ENCODE measurements around the gene SFSWAP. TPM values are rescaled to one million over a fixed set of nuclear protein-coding genes. Genes with fewer than 3 reads are reported as not detected.
"Not testable (repeated sequence)": the region's sequence is repeated elsewhere in the genome, so short reads cannot be mapped to it uniquely, and the experiment has no call there.

Gene SFSWAP
- total and polyA plus RNA-seq, 7 experiments from 2014 or later = 16.9 to 120 (median 97.4) TPM

DNA sequence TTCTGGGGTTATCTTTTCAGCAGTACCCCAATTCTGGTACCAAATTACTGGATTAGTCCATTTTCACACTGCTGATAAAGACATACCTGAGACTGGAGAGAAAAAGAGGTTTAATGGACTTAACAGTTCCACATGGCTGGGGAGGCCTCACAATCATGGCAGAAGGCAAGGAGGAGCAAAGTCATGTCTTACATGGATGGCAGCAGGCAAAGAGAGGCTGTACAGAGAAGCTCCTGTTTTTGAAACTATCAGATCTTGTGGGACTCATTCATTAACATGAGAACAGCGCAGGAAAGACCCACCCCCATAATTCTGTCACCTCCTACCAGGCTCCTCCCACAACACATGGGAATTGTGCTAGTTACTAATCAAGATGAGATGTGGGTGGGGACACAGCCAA is 33.8 kb downstream of the SFSWAP start:
- intact Hi-C loops (cut with micrococcal nuclease); H3K9me3 ChIP-seq (ENCODE audit: control insufficient read depth in 2 of 3, low read length in 3 of 3); H3K27ac Mint-ChIP-seq; ATAC-seq; H3K27ac ChIP-seq (ENCODE audit: low read depth, low read length); H3K4me1 ChIP-seq (ENCODE audit: control insufficient read depth in 2 of 2, insufficient read depth in 2 of 2, low read length in 2 of 2); H3K4me3 Mint-ChIP-seq; H3K4me3 ChIP-seq (ENCODE audit: low read length); H3K27me3 ChIP-seq (ENCODE audit: control insufficient read depth in 2 of 2, insufficient read depth in 2 of 2, low read length in 2 of 2); H3K27me3 Mint-ChIP-seq; POLR2A ChIA-PET: not testable (repeated sequence)
- H3K36me3 ChIP-seq (ENCODE audit: control insufficient read depth in 2 of 3, insufficient read depth in 3 of 3, low read length in 3 of 3) = peaks cover 8 to 91% (median 23%) of the 10 kb centered on the region in 3 experiments
- peaks cover 31 to 74% (median 52%) of the 10 kb centered on the region in 5 donors for H3K36me3 Mint-ChIP-seq
- peaks cover 1 to 21% (median 10%) of the 10 kb centered on the region in 11 donors for H3K9me3 Mint-ChIP-seq
- peaks cover 0 to 11% (median 4%) of the 10 kb centered on the region in 7 donors for H3K4me1 Mint-ChIP-seq
- peak in 1 of 9 donors; percentile 8 for DNase-seq
- CTCF ChIA-PET = interaction anchor here (0.7 kb wide), 1 partner anchor 30 kb away, joined by 3 read pairs; no protein-coding TSS in a partner anchor

DNA sequence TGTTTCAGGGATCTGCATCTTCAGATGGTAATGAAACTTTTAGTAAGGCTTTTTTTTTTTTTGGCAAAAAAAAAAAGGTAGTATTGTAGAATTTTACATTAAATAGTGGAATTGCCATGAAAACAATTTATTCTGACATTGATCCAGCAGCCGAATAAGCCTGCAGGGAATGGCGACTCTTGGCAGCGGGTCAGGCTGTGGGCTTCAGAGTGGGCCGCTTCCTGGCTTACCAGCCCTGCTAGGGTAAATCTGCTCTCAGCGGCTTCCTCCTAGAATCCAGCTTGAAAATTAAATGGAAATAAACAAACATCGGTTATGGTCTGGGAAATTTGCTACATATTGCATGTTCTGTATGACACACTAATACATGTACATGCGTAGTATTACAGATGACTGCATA is 34.8 kb downstream of the SFSWAP start:
- CTCF ChIA-PET = no interaction called here
- no peak for ATAC-seq

DNA sequence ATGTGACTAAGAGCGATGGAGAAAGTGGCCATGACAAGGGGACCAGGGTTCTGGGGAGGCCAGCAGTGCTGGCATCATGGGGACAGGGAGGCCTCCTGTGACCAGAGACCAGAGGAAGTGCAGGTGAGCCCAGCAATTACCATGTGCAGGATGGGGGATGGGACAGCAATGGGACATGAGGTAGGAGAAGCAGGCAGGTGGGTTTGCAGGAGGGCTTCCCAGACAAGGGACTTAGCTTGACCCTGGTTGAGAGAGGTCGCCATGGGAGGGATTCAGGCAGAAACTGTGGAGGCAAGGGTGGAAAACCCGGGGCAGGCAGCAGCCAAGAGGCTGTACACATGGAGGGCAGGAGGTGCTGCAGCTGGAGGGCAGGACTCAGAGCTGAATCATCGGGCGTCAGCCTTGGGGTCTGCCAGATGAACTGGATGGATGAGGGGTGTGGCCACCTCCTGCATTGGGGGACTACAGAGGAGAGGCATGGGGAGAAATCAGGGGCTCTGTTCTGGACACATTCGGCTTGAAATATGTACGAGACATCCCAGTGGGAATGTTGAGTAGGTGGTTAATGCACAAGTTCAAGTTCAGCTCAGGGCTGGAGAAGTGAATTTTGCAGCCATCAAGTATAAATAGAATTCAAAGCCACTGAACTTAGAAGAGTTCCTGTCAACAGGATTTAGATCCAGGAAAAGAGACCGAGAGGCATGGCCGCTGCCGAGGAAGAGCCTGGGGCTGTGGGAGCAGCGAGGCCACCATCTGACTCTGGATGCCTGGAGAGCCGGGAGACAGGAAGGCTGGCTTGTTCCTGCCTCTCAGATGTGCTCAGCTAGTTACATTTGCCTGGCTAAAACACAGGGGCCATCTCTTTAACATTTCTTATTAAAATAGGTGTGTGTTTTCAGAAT is 36.6 kb downstream of the SFSWAP start:
- peaks cover 1 to 19% (median 9%) of the 10 kb centered on the region in 11 donors for H3K9me3 Mint-ChIP-seq
- Histone ChIP-seq H3K9me3 (ENCODE audit: control insufficient read depth in 2 of 3, low read length in 3 of 3) (no peaks in the 10 kb centered on the region), H3K27ac (ENCODE audit: low read depth, low read length) (no peak overlapping the region), H3K27me3 (ENCODE audit: control insufficient read depth in 2 of 2, insufficient read depth in 2 of 2, low read length in 2 of 2) (no peaks in the 10 kb centered on the region), H3K4me1 (ENCODE audit: control insufficient read depth in 2 of 2, insufficient read depth in 2 of 2, low read length in 2 of 2) (no peaks in the 10 kb centered on the region), H3K36me3 (ENCODE audit: control insufficient read depth in 2 of 3, insufficient read depth in 3 of 3, low read length in 3 of 3) (peaks cover 8 to 87% (median 9%) of the 10 kb centered on the region in 3 experiments), H3K4me3 (ENCODE audit: low read length) (no peak overlapping the region)
- H3K4me1 Mint-ChIP-seq = peaks cover 0 to 14% (median 3%) of the 10 kb centered on the region in 7 donors
- no peaks in the 10 kb centered on the region for H3K27me3 Mint-ChIP-seq
- ChIA-PET CTCF (no interaction called here), POLR2A (interaction anchor here (0.7 kb wide), 1 partner anchor 17 kb away, joined by 3 read pairs; no protein-coding TSS in a partner anchor)
- peaks cover 19 to 61% (median 40%) of the 10 kb centered on the region in 5 donors for H3K36me3 Mint-ChIP-seq
- DNase-seq (peak in 1 of 9 donors; percentile 13), ATAC-seq (no peak)
- H3K27ac Mint-ChIP-seq = peak overlapping the region in 3 of 9 donors; percentile 57 to 69 (median 65)
- intact Hi-C loops (cut with micrococcal nuclease) = no loop called here
- H3K4me3 Mint-ChIP-seq = no peak overlapping the region

More for the DNA sequence above, 34.8 kb downstream of the SFSWAP start:
- H3K27ac Mint-ChIP-seq = peak overlapping the region in 1 of 9 donors; percentile 25
- DNase-seq = peak in 1 of 9 donors; percentile 1
- H3K27me3 Mint-ChIP-seq = no peaks in the 10 kb centered on the region
- Histone ChIP-seq H3K27ac (ENCODE audit: low read depth, low read length) (no peak overlapping the region), H3K9me3 (ENCODE audit: control insufficient read depth in 2 of 3, low read length in 3 of 3) (no peaks in the 10 kb centered on the region), H3K4me3 (ENCODE audit: low read length) (no peak overlapping the region), H3K36me3 (ENCODE audit: control insufficient read depth in 2 of 3, insufficient read depth in 3 of 3, low read length in 3 of 3) (peaks cover 8 to 91% (median 19%) of the 10 kb centered on the region in 3 experiments), H3K27me3 (ENCODE audit: control insufficient read depth in 2 of 2, insufficient read depth in 2 of 2, low read length in 2 of 2) (no peaks in the 10 kb centered on the region), H3K4me1 (ENCODE audit: control insufficient read depth in 2 of 2, insufficient read depth in 2 of 2, low read length in 2 of 2) (no peaks in the 10 kb centered on the region)
- peaks cover 1 to 21% (median 10%) of the 10 kb centered on the region in 11 donors for H3K9me3 Mint-ChIP-seq
- H3K36me3 Mint-ChIP-seq = peaks cover 26 to 65% (median 45%) of the 10 kb centered on the region in 5 donors
- intact Hi-C loops (cut with micrococcal nuclease) = no loop called here
- POLR2A ChIA-PET = no interaction called here
- H3K4me1 Mint-ChIP-seq = peaks cover 0 to 11% (median 4%) of the 10 kb centered on the region in 7 donors
- H3K4me3 Mint-ChIP-seq = no peak overlapping the region

DNA sequence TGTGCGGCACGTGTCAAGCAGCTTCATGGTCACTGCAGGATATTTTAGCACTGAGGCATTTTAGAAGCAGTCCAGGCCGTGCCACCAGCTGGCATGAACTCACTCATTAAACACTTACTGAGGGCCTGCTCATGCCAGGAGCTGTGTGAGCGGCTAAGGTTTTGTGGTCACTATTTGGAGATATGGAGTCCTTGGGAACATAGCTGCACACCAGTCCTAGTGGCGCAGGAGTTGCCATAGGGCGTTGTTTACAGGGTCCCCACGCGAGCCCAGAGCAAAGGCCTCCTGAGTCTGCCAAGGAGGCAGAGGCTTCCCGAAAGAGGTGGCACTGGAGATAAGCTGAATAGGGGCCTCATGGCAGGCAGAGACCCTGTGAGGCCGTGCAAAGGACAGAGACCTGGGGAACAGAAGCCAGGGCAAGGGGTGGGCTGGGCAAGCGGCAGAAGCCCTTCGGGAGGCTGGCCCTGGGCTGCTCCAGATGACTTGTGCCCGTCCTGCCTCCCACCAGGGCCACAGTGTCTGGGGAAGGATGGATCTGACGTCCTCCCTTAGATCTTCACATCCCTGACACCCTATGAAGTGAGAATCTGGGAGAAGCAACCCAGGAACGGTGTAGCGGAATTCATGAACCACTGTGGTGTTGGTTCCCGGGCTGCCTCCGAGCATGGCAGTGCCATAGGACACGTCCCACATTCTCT is 38.9 kb downstream of the SFSWAP start:
- no peak for DNase-seq
- H3K27me3 ChIP-seq (ENCODE audit: control insufficient read depth in 2 of 2, insufficient read depth in 2 of 2, low read length in 2 of 2) = no peaks in the 10 kb centered on the region
- no peaks in the 10 kb centered on the region for H3K4me1 ChIP-seq (ENCODE audit: control insufficient read depth in 2 of 2, insufficient read depth in 2 of 2, low read length in 2 of 2)
- no peaks in the 10 kb centered on the region for H3K9me3 ChIP-seq (ENCODE audit: control insufficient read depth in 2 of 3, low read length in 3 of 3)
- H3K36me3 Mint-ChIP-seq = peaks cover 4 to 58% (median 36%) of the 10 kb centered on the region in 5 donors
- H3K4me3 Mint-ChIP-seq = no peak overlapping the region
- peaks cover 17 to 82% (median 17%) of the 10 kb centered on the region in 3 experiments for H3K36me3 ChIP-seq (ENCODE audit: control insufficient read depth in 2 of 3, insufficient read depth in 3 of 3, low read length in 3 of 3)
- no peak overlapping the region for H3K27ac ChIP-seq (ENCODE audit: low read depth, low read length)
- H3K9me3 Mint-ChIP-seq = peaks cover 0 to 5% (median 0%) of the 10 kb centered on the region in 11 donors
- H3K27ac Mint-ChIP-seq = peak overlapping the region in 1 of 9 donors; percentile 4
- H3K27me3 Mint-ChIP-seq = no peaks in the 10 kb centered on the region
- no peak for ATAC-seq
- H3K4me3 ChIP-seq (ENCODE audit: low read length) = no peak overlapping the region
- peaks cover 0 to 12% (median 3%) of the 10 kb centered on the region in 7 donors for H3K4me1 Mint-ChIP-seq
- CTCF ChIA-PET = no interaction called here
- intact Hi-C loops (cut with micrococcal nuclease) = no loop called here
- POLR2A ChIA-PET = no interaction called here

DNA sequence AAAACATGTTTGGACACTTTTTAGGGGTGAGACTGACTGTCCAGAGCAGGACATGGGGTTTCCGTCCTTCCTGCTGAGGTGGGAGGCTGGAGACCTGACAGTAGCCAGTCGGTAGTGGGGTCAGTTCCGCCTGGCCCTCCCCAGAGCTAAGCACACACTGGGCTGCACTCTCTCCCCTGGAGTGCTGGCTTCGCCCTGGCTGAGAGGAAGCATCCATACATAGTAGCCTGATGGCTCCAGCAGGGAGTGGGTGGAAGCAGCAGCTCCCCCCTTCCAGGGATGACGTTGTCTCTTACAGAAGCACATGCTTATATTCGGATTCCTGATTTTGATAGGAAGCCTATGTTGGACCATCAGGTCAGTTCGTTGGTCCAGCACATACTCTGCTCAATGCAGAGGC is 40.4 kb downstream of the SFSWAP start:
- H3K9me3 Mint-ChIP-seq = peaks cover 0 to under 1% (median 0%) of the 10 kb centered on the region in 11 donors
- ChIA-PET CTCF (no interaction called here), POLR2A (no interaction called here)
- peaks cover 14 to 61% (median 37%) of the 10 kb centered on the region in 5 donors for H3K36me3 Mint-ChIP-seq
- Histone ChIP-seq H3K36me3 (ENCODE audit: control insufficient read depth in 2 of 3, insufficient read depth in 3 of 3, low read length in 3 of 3) (peaks cover 16 to 82% (median 25%) of the 10 kb centered on the region in 3 experiments), H3K4me1 (ENCODE audit: control insufficient read depth in 2 of 2, insufficient read depth in 2 of 2, low read length in 2 of 2) (no peaks in the 10 kb centered on the region), H3K27me3 (ENCODE audit: control insufficient read depth in 2 of 2, insufficient read depth in 2 of 2, low read length in 2 of 2) (no peaks in the 10 kb centered on the region), H3K27ac (ENCODE audit: low read depth, low read length) (no peak overlapping the region), H3K4me3 (ENCODE audit: low read length) (no peak overlapping the region), H3K9me3 (ENCODE audit: control insufficient read depth in 2 of 3, low read length in 3 of 3) (no peaks in the 10 kb centered on the region)
- H3K27ac Mint-ChIP-seq = no peak overlapping the region
- H3K4me3 Mint-ChIP-seq = no peak overlapping the region
- no peak for DNase-seq
- no peaks in the 10 kb centered on the region for H3K27me3 Mint-ChIP-seq
- intact Hi-C loops (cut with micrococcal nuclease) = no loop called here
- ATAC-seq = no peak
- H3K4me1 Mint-ChIP-seq = peaks cover 2 to 17% (median 8%) of the 10 kb centered on the region in 7 donors

DNA sequence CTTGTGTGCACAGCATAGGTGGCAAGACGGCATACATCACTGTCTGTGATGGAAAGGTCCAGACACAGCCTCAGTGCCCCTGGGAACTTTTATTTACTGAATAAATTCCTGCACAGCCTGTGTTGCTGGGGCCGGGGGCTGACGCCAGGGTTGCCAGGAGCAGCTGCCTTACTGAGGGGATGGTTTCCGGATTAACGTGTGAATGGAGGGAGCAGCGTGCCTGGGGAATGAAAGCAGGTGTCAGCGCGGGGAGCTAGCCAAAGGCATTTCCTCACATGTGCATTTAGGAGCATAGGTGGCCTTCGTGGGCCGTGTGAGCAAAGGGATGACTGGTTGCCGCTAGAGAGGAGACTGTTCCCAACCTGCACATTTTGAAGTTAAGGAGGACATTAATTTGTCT is 41.6 kb downstream of the SFSWAP start:
- intact Hi-C loops (cut with micrococcal nuclease) = no loop called here
- Mint-ChIP-seq H3K27me3 (no peaks in the 10 kb centered on the region), H3K27ac (no peak overlapping the region), H3K9me3 (no peaks in the 10 kb centered on the region), H3K4me3 (no peak overlapping the region), H3K36me3 (peaks cover 20 to 63% (median 34%) of the 10 kb centered on the region in 5 donors), H3K4me1 (peaks cover 3 to 11% (median 7%) of the 10 kb centered on the region in 7 donors)
- no peak overlapping the region for H3K4me3 ChIP-seq (ENCODE audit: low read length)
- no peaks in the 10 kb centered on the region for H3K27me3 ChIP-seq (ENCODE audit: control insufficient read depth in 2 of 2, insufficient read depth in 2 of 2, low read length in 2 of 2)
- CTCF ChIA-PET = no interaction called here
- DNase-seq (no peak), ATAC-seq (no peak)
- peaks cover 24 to 84% (median 31%) of the 10 kb centered on the region in 3 experiments for H3K36me3 ChIP-seq (ENCODE audit: control insufficient read depth in 2 of 3, insufficient read depth in 3 of 3, low read length in 3 of 3)
- H3K9me3 ChIP-seq (ENCODE audit: control insufficient read depth in 2 of 3, low read length in 3 of 3) = no peaks in the 10 kb centered on the region
- POLR2A ChIA-PET = no interaction called here
- H3K27ac ChIP-seq (ENCODE audit: low read depth, low read length) = no peak overlapping the region
- H3K4me1 ChIP-seq (ENCODE audit: control insufficient read depth in 2 of 2, insufficient read depth in 2 of 2, low read length in 2 of 2) = no peaks in the 10 kb centered on the region

All from naive thymus-derived CD4-positive, alpha-beta T cell (primary cell).